Body of pancreas (tissue), 4 donors: Measurements from ENCODE around the gene PSMD3.

Experiments
- CTCF ChIP-seq, 7 experiments: fragments of 450-650 bp in 4 of 7; fragments of 200-600 bp in 3 of 7; sonication (generic) in 3 of 7; IDR thresholded peaks; one replicate each; pipeline ENCODE4 v1.5.1; 2016 to 2019; ENCODE audit warnings: antibody characterized with exemption in 7 of 7
- POLR2A ChIP-seq, 3 donors: fragments of 450-650 bp; IDR thresholded peaks; one replicate each; pipeline ENCODE4 v1.6.1; 2016; ENCODE audit warnings: antibody characterized with exemption in 3 of 3, mild to moderate bottlenecking in 2 of 3

- TF ChIP-seq CTCF (IDR thresholded peaks at IDR 0.05), result no peak
- TF ChIP-seq POLR2A (IDR thresholded peaks at IDR 0.05), result no peak
These were observed 13.8 kb downstream of the PSMD3 start for GRCh38 chr17:39994448-39994847.
